ENCODE results near the gene TBC1D7.

GRCh38 chr6:13372076-13372475 is 43.7 kb upstream of the TBC1D7 start:
- TF ChIP-seq, protein P1, sequence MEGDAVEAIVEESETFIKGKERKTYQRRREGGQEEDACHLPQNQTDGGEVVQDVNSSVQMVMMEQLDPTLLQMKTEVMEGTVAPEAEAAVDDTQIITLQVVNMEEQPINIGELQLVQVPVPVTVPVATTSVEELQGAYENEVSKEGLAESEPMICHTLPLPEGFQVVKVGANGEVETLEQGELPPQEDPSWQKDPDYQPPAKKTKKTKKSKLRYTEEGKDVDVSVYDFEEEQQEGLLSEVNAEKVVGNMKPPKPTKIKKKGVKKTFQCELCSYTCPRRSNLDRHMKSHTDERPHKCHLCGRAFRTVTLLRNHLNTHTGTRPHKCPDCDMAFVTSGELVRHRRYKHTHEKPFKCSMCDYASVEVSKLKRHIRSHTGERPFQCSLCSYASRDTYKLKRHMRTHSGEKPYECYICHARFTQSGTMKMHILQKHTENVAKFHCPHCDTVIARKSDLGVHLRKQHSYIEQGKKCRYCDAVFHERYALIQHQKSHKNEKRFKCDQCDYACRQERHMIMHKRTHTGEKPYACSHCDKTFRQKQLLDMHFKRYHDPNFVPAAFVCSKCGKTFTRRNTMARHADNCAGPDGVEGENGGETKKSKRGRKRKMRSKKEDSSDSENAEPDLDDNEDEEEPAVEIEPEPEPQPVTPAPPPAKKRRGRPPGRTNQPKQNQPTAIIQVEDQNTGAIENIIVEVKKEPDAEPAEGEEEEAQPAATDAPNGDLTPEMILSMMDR (IDR thresholded peaks at IDR 0.05; ENCODE audit: insufficient read depth, low read depth, low read length), result no peak
- TF ChIP-seq EZH2 (IDR thresholded peaks at IDR 0.05; ENCODE audit: insufficient read depth, low read length), result no peak
